Left lung (tissue), 10 donors: ENCODE data around the gene MED14. TPM values are rescaled to one million over a fixed set of nuclear protein-coding genes. Genes with fewer than 3 reads are reported as not detected.

Experiments used
- ATAC-seq: fragments of 200-7000 bp; cut with Tn5 transposase; one replicate; pipeline ENCODE4 v1.9.1; 2020; ENCODE audit warnings: moderate library complexity
- DNase-seq, 4 donors: peaks; one replicate each; pipeline ENCODE4 v3.0.0-alpha.2; 2013 to 2020
- H3K27ac ChIP-seq, 2 donors: fragments of 200-600 bp; sonication (generic) in 1 of 2; one replicate each; pipeline versions ENCODE4 v1.5.0 to v1.8.0; 2020 to 2021
- H3K27me3 ChIP-seq, 2 donors: fragments of 200-600 bp; sonication (generic) in 1 of 2; one replicate each; pipeline versions ENCODE4 v1.5.0 to v1.8.0; 2020 to 2021
- H3K36me3 ChIP-seq, 2 donors: fragments of 200-600 bp; sonication (generic) in 1 of 2; one replicate each; pipeline versions ENCODE4 v1.5.0 to v1.8.0; 2020 to 2021
- H3K4me1 ChIP-seq, 2 donors: fragments of 200-600 bp; one replicate each; pipeline ENCODE4 v1.8.0; 2021
- H3K4me3 ChIP-seq, 2 donors: fragments of 200-600 bp; sonication (generic) in 1 of 2; one replicate each; pipeline versions ENCODE4 v1.5.0 to v1.8.0; 2020 to 2021; ENCODE audit warnings: mild to moderate bottlenecking in 1 of 2
- H3K9me3 ChIP-seq, 2 donors: fragments of 200-600 bp; sonication (generic) in 1 of 2; one replicate each; pipeline versions ENCODE4 v1.5.0 to v1.8.0; 2020 to 2021
- CTCF ChIP-seq, 2 donors: fragments of 200-600 bp; sonication (generic) in 1 of 2; IDR thresholded peaks; one replicate each; pipeline versions ENCODE4 v1.5.0 to v1.8.0; 2021; ENCODE audit warnings: antibody characterized with exemption in 2 of 2
- intact Hi-C, 2 donors: fragments of 100-400 bp; cut with DNase I; formaldehyde crosslinking; loops; one replicate each; pipeline versions ENCODE4 v1.11.2 to v1.14.2; 2022
- polyA plus RNA-seq, 6 donors: library from polyadenylated mRNA; unstranded; fragments of 120-200 nt; gene quantifications; one replicate each; pipeline ENCODE4 v1.2.1, GENCODE V29; 2013; ENCODE audit not compliant: insufficient read length in 6 of 6
- total RNA-seq, 2 donors: library from RNA; stranded (reverse); fragmentation: NEBNext Ultra II Directional; extraction: Animal tissue kit (Norgen Biotek cat#: 25700); gene quantifications; one replicate each; pipeline ENCODE4 v1.2.1, GENCODE V29; 2021
- donor health status: DM: no; HTN: yes; CAD: no.
- donor health status: DM: no; HTN: no; CAD: no.

Gene MED14
- total and polyA plus RNA-seq, 8 donors = 44.6 to 67.2 (median 57.1) TPM

- no peaks in the 10 kb centered on the region for H3K9me3 ChIP-seq
- H3K4me1 ChIP-seq = peaks cover 10 to 28% of the 10 kb centered on the region in 2 donors
- peak overlapping the region; percentile 79 to 85 for H3K27ac ChIP-seq
- no peaks in the 10 kb centered on the region for H3K36me3 ChIP-seq
- peak overlapping the region; percentile 70 to 73 for H3K4me3 ChIP-seq
- peak; percentile 54 for ATAC-seq
- DNase-seq = peak in 3 of 4 donors; percentile 13 to 87 (median 54)
- no peaks in the 10 kb centered on the region for H3K27me3 ChIP-seq
- TF ChIP-seq CTCF (IDR thresholded peaks at IDR 0.05) = no peak
- intact Hi-C loops = no loop called here
These were observed 88.6 kb downstream of the MED14 start for GRCh38 chrX:40646489-40647306.

DNA sequence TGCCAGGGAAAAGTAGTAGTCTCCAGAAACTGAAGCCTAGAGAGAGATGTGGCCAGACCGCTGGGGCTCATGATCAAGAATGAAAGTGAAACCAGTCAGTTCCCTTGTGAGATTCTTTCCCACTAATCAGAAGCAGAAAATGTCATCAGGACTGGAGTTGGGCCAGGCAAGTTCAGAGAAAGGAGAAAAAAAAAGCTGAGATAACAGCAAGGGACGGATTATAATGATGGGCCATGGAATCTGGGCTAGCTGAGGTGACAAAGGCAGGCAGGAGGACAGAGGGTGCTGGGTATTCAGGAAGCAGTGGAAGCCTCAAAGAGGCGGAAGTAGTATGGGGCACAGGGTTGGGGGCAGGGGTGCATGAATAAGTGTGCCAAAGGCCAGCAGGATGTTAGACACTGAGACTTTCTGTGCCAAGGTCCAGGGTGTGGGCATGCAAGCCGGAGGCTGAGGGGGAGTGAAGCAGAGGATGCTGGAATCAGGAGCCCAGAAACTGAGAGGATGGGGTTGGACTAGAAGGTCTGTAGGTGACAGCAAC lies 90.5 kb downstream of the MED14 start:
- Histone ChIP-seq H3K27me3 (no peaks in the 10 kb centered on the region), H3K27ac (peak overlapping the region; percentile 71 to 89), H3K36me3 (peaks cover 0 to under 1% of the 10 kb centered on the region in 2 donors), H3K9me3 (no peaks in the 10 kb centered on the region), H3K4me3 (peak overlapping the region; percentile 7 to 73), H3K4me1 (peaks cover 10 to 37% of the 10 kb centered on the region in 2 donors)
- peak; percentile 50 for ATAC-seq
- TF ChIP-seq CTCF (IDR thresholded peaks at IDR 0.05) = no peak
- intact Hi-C loops = no loop called here
- DNase-seq = peak in 2 of 4 donors; percentile 64

GRCh38 chrX:40644176-40644575 lies 91.2 kb downstream of the MED14 start:
- Histone ChIP-seq H3K4me3 (peak overlapping the region; percentile 7 to 73), H3K9me3 (no peaks in the 10 kb centered on the region), H3K4me1 (peaks cover 10 to 37% of the 10 kb centered on the region in 2 donors), H3K27me3 (peaks cover 0 to 6% of the 10 kb centered on the region in 2 donors), H3K36me3 (peaks cover 0 to 5% of the 10 kb centered on the region in 2 donors), H3K27ac (peak overlapping the region; percentile 71 to 89)
- intact Hi-C loops = no loop called here
- ATAC-seq (peak; percentile 33), DNase-seq (peak in 1 of 4 donors; percentile 19)
- TF ChIP-seq CTCF (IDR thresholded peaks at IDR 0.05) = no peak

DNA sequence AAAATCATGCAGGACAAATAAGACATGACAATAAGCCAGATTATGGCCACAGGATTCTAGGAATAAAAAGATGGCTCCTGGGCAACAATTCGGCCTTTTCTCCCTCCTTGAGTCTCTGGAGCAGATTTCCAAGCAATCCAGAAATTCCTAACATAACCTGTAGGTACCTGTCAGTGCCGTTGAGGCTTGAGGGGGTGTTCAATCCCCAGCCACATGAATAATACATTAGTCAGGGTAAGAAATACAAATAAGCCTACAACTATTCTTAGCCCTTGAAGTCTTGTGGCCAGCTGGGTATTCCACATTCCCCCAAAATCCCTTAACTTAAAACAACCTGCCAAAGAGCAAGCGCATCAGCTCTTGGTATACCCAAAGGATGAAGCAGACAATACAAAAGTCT lies 97.7 kb downstream of the MED14 start:
- Histone ChIP-seq H3K36me3 (peaks cover 0 to 66% of the 10 kb centered on the region in 2 donors), H3K27me3 (peaks cover 0 to 7% of the 10 kb centered on the region in 2 donors), H3K9me3 (no peaks in the 10 kb centered on the region), H3K27ac (no peak overlapping the region), H3K4me3 (no peak overlapping the region), H3K4me1 (peaks cover 0 to 15% of the 10 kb centered on the region in 2 donors)
- DNase-seq (no peak), ATAC-seq (no peak)
- TF ChIP-seq CTCF (IDR thresholded peaks at IDR 0.05) = no peak
- intact Hi-C loops = no loop called here

- no peaks in the 10 kb centered on the region for H3K27me3 ChIP-seq
- no peaks in the 10 kb centered on the region for H3K9me3 ChIP-seq
- no peaks in the 10 kb centered on the region for H3K4me1 ChIP-seq
- DNase-seq (no peak), ATAC-seq (no peak)
- H3K27ac ChIP-seq = no peak overlapping the region
- H3K4me3 ChIP-seq = no peak overlapping the region
- no peak for TF ChIP-seq CTCF (IDR thresholded peaks at IDR 0.05)
- peaks cover 0 to 98% of the 10 kb centered on the region in 2 donors for H3K36me3 ChIP-seq
- intact Hi-C loops = no loop called here
These were observed 103.1 kb downstream of the MED14 start for GRCh38 chrX:40632199-40632598.
